ENCODE measurements around the gene SYNJ1. TPM values are rescaled to one million over a fixed set of nuclear protein-coding genes. Genes with fewer than 3 reads are reported as not detected.

SYNJ1 gene
- total and polyA plus RNA-seq, 9 of the 15 experiments (the other 6 are each of a cell fraction or from before 2014, with no cell fraction given): 2.4 to 10.6 (median 5.6) TPM

DNA sequence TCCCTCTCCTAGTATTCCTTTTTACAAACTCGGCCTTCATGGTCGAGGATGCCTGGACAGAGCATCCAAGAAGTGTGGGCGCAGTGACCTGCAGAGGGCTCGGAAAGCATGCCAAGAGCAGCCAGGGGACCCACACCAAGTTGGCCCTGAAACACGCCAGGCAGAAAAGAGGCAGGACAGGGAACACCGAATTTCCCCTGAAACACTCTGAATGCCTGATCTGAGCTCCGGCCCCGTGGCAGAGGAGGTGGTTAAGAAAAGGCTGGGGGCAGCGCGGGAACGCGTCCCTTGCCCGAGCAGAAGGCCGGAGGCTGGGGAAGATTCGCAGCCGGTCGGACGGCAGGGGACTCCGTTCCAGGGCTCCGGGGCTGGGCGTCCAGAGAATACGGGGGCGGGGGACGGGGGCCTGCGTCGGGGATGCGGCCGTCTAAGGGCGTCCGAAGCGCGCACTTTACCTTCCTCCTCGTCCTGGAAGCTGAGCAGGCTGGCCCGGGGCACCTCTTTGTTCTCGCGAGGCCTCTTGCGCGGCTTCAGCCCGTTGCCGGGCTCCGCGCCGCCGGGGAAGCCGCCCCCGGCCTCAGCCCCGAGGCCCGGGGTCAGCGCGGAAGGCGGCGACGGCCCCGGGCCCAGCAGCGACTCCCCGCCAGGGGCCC, 43.2 kb upstream of the SYNJ1 start (continued):
- TF ChIP-seq, protein P1, sequence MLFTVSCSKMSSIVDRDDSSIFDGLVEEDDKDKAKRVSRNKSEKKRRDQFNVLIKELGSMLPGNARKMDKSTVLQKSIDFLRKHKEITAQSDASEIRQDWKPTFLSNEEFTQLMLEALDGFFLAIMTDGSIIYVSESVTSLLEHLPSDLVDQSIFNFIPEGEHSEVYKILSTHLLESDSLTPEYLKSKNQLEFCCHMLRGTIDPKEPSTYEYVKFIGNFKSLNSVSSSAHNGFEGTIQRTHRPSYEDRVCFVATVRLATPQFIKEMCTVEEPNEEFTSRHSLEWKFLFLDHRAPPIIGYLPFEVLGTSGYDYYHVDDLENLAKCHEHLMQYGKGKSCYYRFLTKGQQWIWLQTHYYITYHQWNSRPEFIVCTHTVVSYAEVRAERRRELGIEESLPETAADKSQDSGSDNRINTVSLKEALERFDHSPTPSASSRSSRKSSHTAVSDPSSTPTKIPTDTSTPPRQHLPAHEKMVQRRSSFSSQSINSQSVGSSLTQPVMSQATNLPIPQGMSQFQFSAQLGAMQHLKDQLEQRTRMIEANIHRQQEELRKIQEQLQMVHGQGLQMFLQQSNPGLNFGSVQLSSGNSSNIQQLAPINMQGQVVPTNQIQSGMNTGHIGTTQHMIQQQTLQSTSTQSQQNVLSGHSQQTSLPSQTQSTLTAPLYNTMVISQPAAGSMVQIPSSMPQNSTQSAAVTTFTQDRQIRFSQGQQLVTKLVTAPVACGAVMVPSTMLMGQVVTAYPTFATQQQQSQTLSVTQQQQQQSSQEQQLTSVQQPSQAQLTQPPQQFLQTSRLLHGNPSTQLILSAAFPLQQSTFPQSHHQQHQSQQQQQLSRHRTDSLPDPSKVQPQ (CRISPR knock-in tag; IDR thresholded peaks at IDR 0.05; ENCODE audit: borderline replicate concordance): no peak
- no peak for TF ChIP-seq NR2C2 (CRISPR knock-in tag; IDR thresholded peaks at IDR 0.05)
- TF ChIP-seq NR2C2 (tag; IDR thresholded peaks at IDR 0.05): no peak
- TF ChIP-seq ZNF24 (IDR thresholded peaks at IDR 0.05): no peak
- TF ChIP-seq PURB (CRISPR knock-in tag; IDR thresholded peaks at IDR 0.05; ENCODE audit: low read depth): no peak
- no peak for TF ChIP-seq SREBF2 (CRISPR knock-in tag; IDR thresholded peaks at IDR 0.05)
- no peak for TF ChIP-seq SRSF3 (IDR thresholded peaks at IDR 0.05; ENCODE audit: insufficient read depth, low read length)
- TF ChIP-seq, protein P2, sequence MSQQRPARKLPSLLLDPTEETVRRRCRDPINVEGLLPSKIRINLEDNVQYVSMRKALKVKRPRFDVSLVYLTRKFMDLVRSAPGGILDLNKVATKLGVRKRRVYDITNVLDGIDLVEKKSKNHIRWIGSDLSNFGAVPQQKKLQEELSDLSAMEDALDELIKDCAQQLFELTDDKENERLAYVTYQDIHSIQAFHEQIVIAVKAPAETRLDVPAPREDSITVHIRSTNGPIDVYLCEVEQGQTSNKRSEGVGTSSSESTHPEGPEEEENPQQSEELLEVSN (IDR thresholded peaks at IDR 0.05; ENCODE audit: borderline replicate concordance in 1 of 2, extremely low read depth in 1 of 2, insufficient read depth in 1 of 2, insufficient read length in 1 of 2, low read depth in 1 of 2, low read length in 1 of 2, poor library complexity in 1 of 2, severe bottlenecking in 1 of 2): peak in 1 of 2 experiments; percentile 56
- TF ChIP-seq NONO (IDR thresholded peaks at IDR 0.05; ENCODE audit: low read depth in 2 of 2, low read length in 1 of 2): peak in 1 of 2 experiments; percentile 89; a peak in 2 of 4 replicates
- TF ChIP-seq DACH1 (IDR thresholded peaks at IDR 0.05; ENCODE audit: partially characterized antibody): no peak
- TF ChIP-seq GABPB1 (CRISPR knock-in tag; IDR thresholded peaks at IDR 0.05): no peak
- no peak for TF ChIP-seq MED1 (CRISPR knock-in tag; IDR thresholded peaks at IDR 0.05; ENCODE audit: borderline replicate concordance)
- TF ChIP-seq HIVEP1 (CRISPR knock-in tag; IDR thresholded peaks at IDR 0.05): no peak
- TF ChIP-seq ZNF3 (CRISPR knock-in tag; IDR thresholded peaks at IDR 0.05): no peak
- no peak for TF ChIP-seq RBM34 (IDR thresholded peaks at IDR 0.05; ENCODE audit: borderline replicate concordance, insufficient read depth, low read length)
- TF ChIP-seq, protein P3, sequence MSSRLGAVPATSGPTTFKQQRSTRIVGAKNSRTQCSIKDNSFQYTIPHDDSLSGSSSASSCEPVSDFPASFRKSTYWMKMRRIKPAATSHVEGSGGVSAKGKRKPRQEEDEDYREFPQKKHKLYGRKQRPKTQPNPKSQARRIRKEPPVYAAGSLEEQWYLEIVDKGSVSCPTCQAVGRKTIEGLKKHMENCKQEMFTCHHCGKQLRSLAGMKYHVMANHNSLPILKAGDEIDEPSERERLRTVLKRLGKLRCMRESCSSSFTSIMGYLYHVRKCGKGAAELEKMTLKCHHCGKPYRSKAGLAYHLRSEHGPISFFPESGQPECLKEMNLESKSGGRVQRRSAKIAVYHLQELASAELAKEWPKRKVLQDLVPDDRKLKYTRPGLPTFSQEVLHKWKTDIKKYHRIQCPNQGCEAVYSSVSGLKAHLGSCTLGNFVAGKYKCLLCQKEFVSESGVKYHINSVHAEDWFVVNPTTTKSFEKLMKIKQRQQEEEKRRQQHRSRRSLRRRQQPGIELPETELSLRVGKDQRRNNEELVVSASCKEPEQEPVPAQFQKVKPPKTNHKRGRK (tag; IDR thresholded peaks at IDR 0.05): no peak
- TF ChIP-seq, protein P4, sequence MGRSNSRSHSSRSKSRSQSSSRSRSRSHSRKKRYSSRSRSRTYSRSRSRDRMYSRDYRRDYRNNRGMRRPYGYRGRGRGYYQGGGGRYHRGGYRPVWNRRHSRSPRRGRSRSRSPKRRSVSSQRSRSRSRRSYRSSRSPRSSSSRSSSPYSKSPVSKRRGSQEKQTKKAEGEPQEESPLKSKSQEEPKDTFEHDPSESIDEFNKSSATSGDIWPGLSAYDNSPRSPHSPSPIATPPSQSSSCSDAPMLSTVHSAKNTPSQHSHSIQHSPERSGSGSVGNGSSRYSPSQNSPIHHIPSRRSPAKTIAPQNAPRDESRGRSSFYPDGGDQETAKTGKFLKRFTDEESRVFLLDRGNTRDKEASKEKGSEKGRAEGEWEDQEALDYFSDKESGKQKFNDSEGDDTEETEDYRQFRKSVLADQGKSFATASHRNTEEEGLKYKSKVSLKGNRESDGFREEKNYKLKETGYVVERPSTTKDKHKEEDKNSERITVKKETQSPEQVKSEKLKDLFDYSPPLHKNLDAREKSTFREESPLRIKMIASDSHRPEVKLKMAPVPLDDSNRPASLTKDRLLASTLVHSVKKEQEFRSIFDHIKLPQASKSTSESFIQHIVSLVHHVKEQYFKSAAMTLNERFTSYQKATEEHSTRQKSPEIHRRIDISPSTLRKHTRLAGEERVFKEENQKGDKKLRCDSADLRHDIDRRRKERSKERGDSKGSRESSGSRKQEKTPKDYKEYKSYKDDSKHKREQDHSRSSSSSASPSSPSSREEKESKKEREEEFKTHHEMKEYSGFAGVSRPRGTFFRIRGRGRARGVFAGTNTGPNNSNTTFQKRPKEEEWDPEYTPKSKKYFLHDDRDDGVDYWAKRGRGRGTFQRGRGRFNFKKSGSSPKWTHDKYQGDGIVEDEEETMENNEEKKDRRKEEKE (IDR thresholded peaks at IDR 0.05; ENCODE audit: borderline replicate concordance in 1 of 2, control insufficient read depth in 1 of 2, low read depth in 2 of 2, low read length in 1 of 2): no peak
- no peak for TF ChIP-seq EWSR1 (IDR thresholded peaks at IDR 0.05; ENCODE audit: borderline replicate concordance, low read depth, partially characterized antibody)

Data from K562 (cell line).